Measurements from ENCODE around the gene PADI3. TPM values are rescaled to one million over a fixed set of nuclear protein-coding genes. Genes with fewer than 3 reads are reported as not detected.

Gene PADI3
- total and polyA plus RNA-seq, 9 of the 15 experiments (the other 6 are each of a cell fraction or from before 2014, with no cell fraction given), result not detected

- peaks cover 3% of the 10 kb centered on the region; the same call in 1 of the 2 replicates for H4K20me1 ChIP-seq (replicated peaks; ENCODE audit: control insufficient read depth, insufficient read depth, low read length)
- no peak overlapping the region for H3K4me3 ChIP-seq
- H3K4me1 ChIP-seq (replicated peaks in 1 of 2; ENCODE audit: control insufficient read depth in 2 of 2, insufficient read depth in 2 of 2, low read length in 2 of 2), result peaks cover 0 to 2% of the 10 kb centered on the region in 2 experiments; a peak in 1 of 5 replicates
- no peak for FAIRE-seq
- intact Hi-C loops (cut with micrococcal nuclease), result no loop called here
- H3K9me1 ChIP-seq (ENCODE audit: control insufficient read depth, insufficient read depth, low read length), result no peaks in the 10 kb centered on the region
- in situ Hi-C loops (cut with MboI), result no loop called here
- H3K27me3 ChIP-seq (ENCODE audit: control insufficient read depth in 2 of 2, insufficient read depth in 2 of 2, low read length in 2 of 2), result peaks cover 7 to 54% of the 10 kb centered on the region in 2 experiments
- H3K4me2 ChIP-seq (ENCODE audit: insufficient read depth, low read length), result no peak overlapping the region
- no peaks in the 10 kb centered on the region for H3K79me2 ChIP-seq (ENCODE audit: control insufficient read depth, insufficient read depth, low read length)
- H3K27ac ChIP-seq (ENCODE audit: extremely low read depth, low read depth, low read length), result no peak overlapping the region
- H3K9ac ChIP-seq (ENCODE audit: insufficient read depth in 1 of 2, low read depth in 2 of 2, low read length in 2 of 2), result no peak overlapping the region
- no TSS peak for BruUV-seq (replicated peaks)
- ChIA-PET CTCF (ENCODE audit: low intra/inter-chr PET ratio) (no interaction called here), POLR2A (interaction anchor here (0.6 to 2.0 kb wide), 11 partner anchors 8 to 393 kb away, joined by 3 to 6 read pairs (median 4); no protein-coding TSS in a partner anchor)
- no peak overlapping the region for H2AFZ ChIP-seq (ENCODE audit: low read depth, low read length)
- 2% methylated on average over 4 of the region's 4 CpGs for WGBS (ENCODE audit: insufficient coverage, low coverage, missing lambda C conversion rate)
- no peaks in the 10 kb centered on the region for H3K9me3 ChIP-seq (replicated peaks; ENCODE audit: control insufficient read depth, insufficient read depth, low read depth, low read length)
- H3K36me3 ChIP-seq (ENCODE audit: control insufficient read depth, insufficient read depth, low read length), result no peaks in the 10 kb centered on the region
- ATAC-seq, result peak; percentile 16; the same call in 1 of the 3 replicates
- TF ChIP-seq NFIC (IDR thresholded peaks at IDR 0.05) (peak; percentile 56), ZNF143 (CRISPR knock-in tag; IDR thresholded peaks at IDR 0.05) (no peak), CHD1 (IDR thresholded peaks at IDR 0.05; ENCODE audit: low read length) (no peak)
- DNase-seq (ENCODE audit: extremely low read depth in 1 of 4, low spot score in 3 of 4), result no peak
These were observed 41.9 kb upstream of the PADI3 start for GRCh38 chr1:17207046-17207445.

GRCh38 chr1:17207540-17207939 lies 41.4 kb upstream of the PADI3 start:
- FAIRE-seq, result no peak
- TF ChIP-seq MECOM (CRISPR knock-in tag; IDR thresholded peaks at IDR 0.05), result no peak
- TF ChIP-seq ZNF217 (CRISPR knock-in tag; IDR thresholded peaks at IDR 0.05), result no peak
- no peak for TF ChIP-seq CBFA2T2 (conservative IDR thresholded peaks at IDR 0.05)
- no peak for TF ChIP-seq CTCF (IDR thresholded peaks at IDR 0.05 in 2 of 3, conservative IDR thresholded peaks at IDR 0.05 in 1 of 3; ENCODE audit: insufficient read depth in 2 of 3, low read depth in 1 of 3, low read length in 3 of 3)
- TF ChIP-seq POLR3A (IDR thresholded peaks at IDR 0.05; ENCODE audit: borderline replicate concordance, extremely low read depth, insufficient read depth, insufficient read length), result no peak
- TF ChIP-seq CLOCK (CRISPR knock-in tag; IDR thresholded peaks at IDR 0.05; ENCODE audit: borderline replicate concordance), result no peak
- no peak for TF ChIP-seq MLX (CRISPR knock-in tag; conservative IDR thresholded peaks at IDR 0.05)

More at GRCh38 chr1:17207540-17207939, 41.4 kb upstream of the PADI3 start:
- ChIA-PET CTCF (ENCODE audit: low intra/inter-chr PET ratio) (no interaction called here), POLR2A (interaction anchor here (0.6 to 2.0 kb wide), 9 partner anchors 8 to 199 kb away, joined by 3 to 6 read pairs (median 4); no protein-coding TSS in a partner anchor)
- intact Hi-C loops (cut with micrococcal nuclease), result no loop called here
- H3K9me1 ChIP-seq (ENCODE audit: control insufficient read depth, insufficient read depth, low read length), result no peaks in the 10 kb centered on the region
- H3K27ac ChIP-seq (ENCODE audit: extremely low read depth, low read depth, low read length), result no peak overlapping the region
- no peak for DNase-seq (ENCODE audit: extremely low read depth in 1 of 4, low spot score in 3 of 4)
- H3K36me3 ChIP-seq (ENCODE audit: control insufficient read depth, insufficient read depth, low read length), result no peaks in the 10 kb centered on the region
- H3K4me1 ChIP-seq (replicated peaks in 1 of 2; ENCODE audit: control insufficient read depth in 2 of 2, insufficient read depth in 2 of 2, low read length in 2 of 2), result peaks cover 0 to 4% of the 10 kb centered on the region in 2 experiments; a peak in 1 of 5 replicates
- no TSS peak for BruUV-seq (replicated peaks)
- no peak overlapping the region for H2AFZ ChIP-seq (ENCODE audit: low read depth, low read length)
- no peak overlapping the region for H3K4me2 ChIP-seq (ENCODE audit: insufficient read depth, low read length)
- peaks cover 9 to 58% of the 10 kb centered on the region in 2 experiments for H3K27me3 ChIP-seq (ENCODE audit: control insufficient read depth in 2 of 2, insufficient read depth in 2 of 2, low read length in 2 of 2)
- ATAC-seq, result peak; percentile 17; the same call in 2 of the 3 replicates
- H4K20me1 ChIP-seq (replicated peaks; ENCODE audit: control insufficient read depth, insufficient read depth, low read length), result peaks cover 6% of the 10 kb centered on the region
- no peak overlapping the region for H3K4me3 ChIP-seq
- H3K79me2 ChIP-seq (ENCODE audit: control insufficient read depth, insufficient read depth, low read length), result no peaks in the 10 kb centered on the region
- 6% methylated on average over 5 of the region's 5 CpGs for WGBS (ENCODE audit: insufficient coverage, low coverage, missing lambda C conversion rate)
- in situ Hi-C loops (cut with MboI), result no loop called here
- H3K9ac ChIP-seq (ENCODE audit: insufficient read depth in 1 of 2, low read depth in 2 of 2, low read length in 2 of 2), result no peak overlapping the region
- no peaks in the 10 kb centered on the region for H3K9me3 ChIP-seq (replicated peaks; ENCODE audit: control insufficient read depth, insufficient read depth, low read depth, low read length)
